Suppressor macrophage treated with lipopolysaccharide for 4 hours (primary cell): ENCODE measurements around the gene TARBP1.
A peak's percentile ranks its signal among the peaks of the same experiment; 100 is the strongest.
"Not testable (repeated sequence)": the region's sequence is repeated elsewhere in the genome, so short reads cannot be mapped to it uniquely, and the experiment has no call there.

ENCODE experiments used
- DNase-seq: peaks from one replicate; pipeline ENCODE4 v3.0.0-alpha.2; 2020

Gene TARBP1

DNA sequence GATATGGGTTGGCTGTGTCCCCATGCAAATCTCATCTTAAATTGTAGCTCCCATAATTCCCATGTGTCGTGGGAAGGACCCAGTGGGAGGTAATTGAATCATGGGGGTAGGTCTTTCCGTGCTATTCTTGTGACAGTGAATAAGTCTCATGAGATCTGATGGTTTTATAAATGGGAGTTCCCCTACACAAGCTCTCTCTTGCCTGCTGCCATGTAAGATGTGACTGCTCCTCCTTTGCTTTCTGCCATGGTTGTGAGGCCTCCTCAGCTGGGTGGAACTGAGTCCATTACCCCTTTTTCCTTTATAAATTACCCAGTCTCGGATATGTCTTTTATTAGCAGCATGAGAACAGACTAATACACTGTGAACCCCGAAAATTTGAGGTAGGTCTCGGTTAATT, 25.3 kb upstream of the TARBP1 start:
- not testable (repeated sequence) for DNase-seq

DNA sequence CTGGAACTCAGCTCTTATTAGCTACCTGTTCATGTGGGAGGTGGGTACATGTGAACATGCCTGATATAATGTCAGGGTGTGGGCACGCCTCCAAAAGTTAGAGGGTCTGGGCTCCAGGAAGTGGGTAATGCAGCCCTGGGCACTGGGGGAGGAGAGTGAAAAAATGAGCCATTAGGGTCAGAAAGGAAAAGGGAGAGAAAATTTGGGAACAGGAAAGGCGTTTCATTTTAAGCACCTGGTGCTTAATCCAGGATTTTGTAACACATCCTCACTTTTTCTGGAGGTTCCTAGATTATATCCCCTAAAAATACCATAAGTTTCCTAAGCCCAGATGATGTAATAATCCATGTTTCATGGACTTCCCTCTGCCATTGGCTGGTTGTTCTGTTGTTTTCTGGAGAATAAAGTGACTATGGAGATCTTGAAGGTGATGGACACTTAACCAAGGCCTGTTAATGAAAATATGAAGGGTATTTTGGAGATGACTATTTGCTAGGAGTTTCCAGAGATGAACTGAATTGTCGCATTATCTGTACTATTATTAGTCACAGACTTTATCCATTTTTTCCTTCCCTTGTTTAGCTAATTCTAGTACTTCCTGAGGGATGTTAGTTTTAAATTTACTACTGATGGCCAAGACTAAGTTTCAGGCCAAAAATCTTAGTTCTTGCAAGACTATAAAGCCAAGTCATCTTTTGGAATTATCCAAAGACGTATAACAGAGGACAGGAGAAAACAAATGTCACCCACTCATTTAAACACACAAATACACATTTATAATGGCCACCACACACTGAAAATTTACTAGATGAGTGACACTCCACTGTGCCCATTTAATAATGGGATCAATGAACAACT, 24.4 kb upstream of the TARBP1 start:
- peak; percentile 15 for DNase-seq

DNA sequence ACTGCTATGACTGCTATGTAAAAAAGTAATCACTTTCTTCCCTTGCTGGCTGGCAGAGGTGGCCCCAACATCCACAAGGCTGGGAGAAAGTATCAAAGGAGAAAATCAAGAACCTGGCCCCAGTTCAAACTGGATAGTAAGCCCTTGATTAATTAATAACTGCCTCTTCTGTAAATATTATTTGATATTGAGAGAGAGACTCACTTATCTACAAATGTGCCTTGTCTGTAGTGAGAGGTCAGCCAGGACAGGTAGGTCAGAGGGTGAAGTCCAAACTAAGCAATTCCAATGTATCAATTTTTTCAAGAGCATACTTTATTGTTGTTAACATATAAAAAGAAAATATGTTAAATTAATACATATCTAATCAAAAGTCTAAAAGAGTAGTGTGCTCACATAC, 23.8 kb upstream of the TARBP1 start:
- DNase-seq: no peak

GRCh38 chr1:234500269-234500668, 21.3 kb upstream of the TARBP1 start:
- DNase-seq: peak; percentile 62

- DNase-seq: no peak
Measured at GRCh38 chr1:234499943-234500245, 20.9 kb upstream of the TARBP1 start.

GRCh38 chr1:234499119-234499942, 20.4 kb upstream of the TARBP1 start:
- DNase-seq: peak; percentile 94

DNA sequence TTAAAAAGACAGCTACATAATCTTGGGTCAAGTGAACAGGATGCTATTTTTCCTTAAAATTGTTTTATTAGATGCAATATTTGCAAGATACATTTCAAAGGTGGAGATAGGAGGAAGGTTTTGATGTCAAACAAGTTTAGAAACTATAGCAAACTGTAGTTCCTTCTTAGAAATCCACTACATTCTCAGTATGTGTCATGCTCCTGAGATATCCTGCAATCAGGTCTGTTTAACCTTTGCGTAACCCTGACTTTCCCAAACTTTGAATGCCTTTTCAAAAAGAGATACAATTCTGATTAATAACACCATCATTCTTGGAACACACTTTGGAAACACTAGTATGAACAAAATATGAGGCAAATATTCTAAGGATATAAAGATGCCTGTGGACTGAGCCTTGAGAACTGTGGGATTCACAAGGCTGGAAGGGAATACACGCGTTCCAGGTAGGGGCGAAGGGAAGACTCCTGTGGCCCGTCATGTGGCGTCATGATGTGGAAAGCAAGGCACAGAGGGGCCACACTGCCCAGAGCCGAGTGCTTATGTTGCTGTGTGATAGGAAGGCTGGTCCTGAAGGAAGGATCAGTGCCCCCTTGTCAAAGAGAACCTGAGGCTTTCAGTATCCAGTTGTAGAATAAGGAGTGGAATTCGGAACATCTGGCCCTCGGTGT, 19.6 kb upstream of the TARBP1 start:
- DNase-seq: peak; percentile 57

GRCh38 chr1:234497589-234497988, 18.6 kb upstream of the TARBP1 start:
- no peak for DNase-seq

DNA sequence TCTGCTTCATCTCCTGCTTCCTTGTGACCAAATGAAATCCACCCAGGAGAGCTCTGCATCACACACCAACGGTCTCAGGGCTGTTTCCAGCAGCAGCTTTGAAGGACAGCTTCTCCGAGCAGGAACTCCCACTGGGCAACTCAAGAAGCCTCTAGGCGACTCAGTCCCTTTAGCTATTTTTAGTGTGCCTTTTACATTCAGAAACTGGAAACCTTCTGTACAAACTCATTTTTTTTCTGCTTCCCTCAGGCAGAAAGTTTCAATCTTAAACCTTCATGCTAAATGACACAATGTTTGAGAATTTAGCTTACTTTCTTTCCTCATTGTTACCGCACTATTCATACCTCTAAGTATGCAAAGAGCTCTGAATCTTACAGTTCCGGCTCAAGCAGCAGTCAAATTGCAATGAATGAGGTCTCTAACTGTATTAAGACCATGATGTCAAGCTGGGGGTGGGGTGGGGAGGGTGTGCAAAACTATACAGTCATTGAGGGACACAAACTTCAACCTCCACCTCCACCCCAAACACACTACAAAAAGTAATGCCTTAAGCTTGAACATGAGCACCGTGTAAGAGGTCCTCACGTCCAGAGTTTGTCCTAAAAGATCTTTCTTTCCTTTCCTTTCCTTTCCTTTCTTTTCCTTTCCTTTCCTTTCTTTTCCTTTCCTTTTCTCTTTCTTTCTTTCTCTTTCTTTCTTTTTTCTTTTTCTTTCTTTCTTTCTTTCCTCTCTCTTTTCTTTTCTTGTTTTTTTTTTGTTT, 16.4 kb upstream of the TARBP1 start:
- peak; percentile 47 for DNase-seq

DNA sequence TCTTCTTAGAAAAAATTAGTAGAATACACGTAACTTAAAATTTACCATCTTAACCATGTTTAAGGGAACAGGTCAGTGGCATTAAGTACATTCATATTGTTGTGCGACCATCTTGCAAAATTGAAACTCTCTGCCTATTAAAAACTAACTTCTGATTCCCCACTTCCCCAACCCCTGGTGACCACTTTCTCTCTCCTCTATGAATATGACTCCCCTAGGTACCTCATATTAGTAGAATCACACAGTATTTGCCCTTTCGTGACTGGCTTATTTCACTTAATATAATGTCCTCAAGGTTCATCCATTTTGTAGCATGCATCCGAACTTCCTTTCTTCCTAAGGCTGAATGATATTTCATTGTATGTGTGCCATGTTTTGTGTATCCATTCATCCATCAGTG, 15.1 kb upstream of the TARBP1 start:
- no peak for DNase-seq

- no peak for DNase-seq
Measured at GRCh38 chr1:234490793-234491479, 12.0 kb upstream of the TARBP1 start.

- DNase-seq: no peak
Measured at GRCh38 chr1:234489698-234490077, 10.7 kb upstream of the TARBP1 start.

DNA sequence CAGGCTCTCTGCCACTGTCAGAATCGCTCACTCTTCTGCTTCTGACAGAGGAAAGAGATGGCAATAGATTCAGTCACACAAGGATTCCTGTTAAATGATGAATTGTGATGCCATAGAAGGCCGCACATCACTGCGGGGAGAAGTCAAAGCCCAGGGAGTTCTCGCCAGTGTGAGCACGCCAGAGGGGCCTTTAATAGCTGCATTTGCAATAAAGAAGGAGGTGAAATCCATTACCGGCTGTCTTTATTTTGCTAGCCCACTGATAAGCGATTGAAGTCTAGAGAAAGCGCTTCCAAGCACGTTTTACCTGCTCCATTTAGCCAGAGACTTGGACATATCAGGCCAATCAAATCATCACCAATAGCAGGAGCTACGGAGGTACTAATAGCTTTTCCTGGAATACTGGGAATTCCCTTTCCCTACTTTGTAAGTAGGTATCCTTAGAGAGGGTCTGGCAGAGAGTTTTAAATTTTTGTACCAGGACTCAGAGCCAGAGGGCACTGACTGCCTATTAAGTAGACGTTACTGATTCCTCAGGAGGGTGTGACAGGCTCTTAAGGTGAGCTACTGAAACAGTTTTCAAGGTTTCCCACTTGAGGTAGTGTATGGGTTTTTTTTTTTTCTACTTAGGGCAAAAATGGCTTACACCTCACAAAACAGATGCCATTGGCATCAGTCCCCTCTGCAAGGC, 10.2 kb upstream of the TARBP1 start:
- no peak for DNase-seq

DNA sequence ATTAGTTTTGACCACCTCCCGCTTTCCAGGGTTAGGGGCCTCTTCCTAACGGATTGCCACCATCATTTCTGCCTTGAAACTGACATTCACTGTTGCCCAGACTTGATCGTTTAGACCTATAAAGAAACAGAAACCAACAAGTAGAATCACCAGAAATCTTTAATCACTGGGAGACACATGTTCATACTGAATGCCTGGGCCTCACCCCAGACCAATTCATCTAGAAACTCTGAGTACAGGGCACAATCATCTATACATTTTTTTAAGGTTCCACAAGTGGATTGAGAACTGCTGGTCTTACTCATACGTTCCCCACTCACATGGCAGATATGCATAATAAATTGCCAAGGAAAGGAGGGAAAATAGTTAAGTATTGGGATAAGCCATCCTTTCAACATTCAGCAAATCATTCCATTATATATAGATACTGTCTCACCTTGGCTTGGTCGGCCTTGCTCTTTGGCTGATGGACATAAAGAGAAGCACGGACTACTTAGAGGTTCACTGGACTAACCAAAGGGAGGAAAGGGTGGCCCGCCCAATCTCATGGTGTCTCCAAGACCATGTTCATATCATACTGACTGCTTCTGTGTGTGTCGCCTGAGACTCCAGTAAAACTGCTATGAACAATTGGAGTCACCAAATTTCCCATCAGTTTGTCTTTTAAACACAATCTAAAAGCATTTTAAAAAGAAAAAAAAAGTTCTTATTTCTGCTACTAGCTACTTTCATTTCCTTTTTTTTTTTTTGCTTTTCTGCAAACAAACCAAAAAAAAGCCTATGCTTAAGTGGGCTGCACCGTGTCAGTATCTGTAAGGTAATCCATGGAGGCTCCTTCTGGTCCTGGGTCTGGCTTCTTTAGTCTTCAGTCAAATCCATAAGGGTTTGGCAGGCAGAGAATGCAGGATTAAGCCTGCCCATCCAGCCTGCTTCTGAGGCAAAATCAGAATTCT, 9.4 kb upstream of the TARBP1 start:
- DNase-seq: peak; percentile 59

GRCh38 chr1:234486858-234487840, 8.2 kb upstream of the TARBP1 start:
- DNase-seq: peak; percentile 68

- DNase-seq: no peak
Measured at GRCh38 chr1:234484991-234485739, 6.2 kb upstream of the TARBP1 start.

DNA sequence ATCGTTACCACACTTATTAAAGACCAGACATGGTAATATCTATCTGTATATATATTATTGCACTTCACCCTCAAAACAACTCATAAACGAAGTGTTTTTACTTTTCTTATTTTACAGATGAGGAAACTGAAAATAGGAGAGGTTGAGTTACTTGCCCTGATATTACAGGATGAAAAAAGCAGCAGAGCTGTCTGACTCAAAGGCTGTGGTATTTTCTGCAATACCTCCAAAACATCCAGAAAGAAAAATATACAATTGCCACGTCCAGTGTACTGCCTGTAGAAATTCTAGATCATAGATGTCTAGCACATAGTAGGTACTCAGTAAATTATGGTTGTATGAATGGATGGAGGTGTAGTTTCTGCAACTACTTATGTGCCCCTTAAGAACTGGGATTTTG, 5.2 kb upstream of the TARBP1 start:
- no peak for DNase-seq

DNA sequence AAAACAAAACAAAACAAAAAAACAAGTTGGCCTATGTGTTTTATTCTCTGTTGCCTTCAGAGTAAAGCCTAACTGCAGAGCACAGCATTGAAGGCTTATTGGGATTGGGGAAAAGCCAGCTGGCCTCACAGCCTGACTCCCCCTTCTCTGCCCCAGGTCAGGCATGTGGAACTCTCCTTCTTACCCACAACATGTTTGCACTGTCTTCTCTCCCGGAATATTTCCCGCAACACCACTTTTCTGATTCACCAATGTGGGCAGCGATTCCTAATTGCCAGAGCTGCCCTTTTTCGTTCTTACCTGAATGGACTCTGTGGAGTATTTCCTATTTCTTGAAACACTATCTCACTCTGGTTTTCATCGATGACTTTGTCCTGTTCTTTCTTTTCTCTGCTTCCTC, 2.8 kb upstream of the TARBP1 start:
- no peak for DNase-seq
